HG02763 (cell line): ENCODE results near the gene GALNT2.
A peak's percentile ranks its signal among the peaks of the same experiment; 100 is the strongest.

Experiments
- ATAC-seq: cut with Tn5 transposase; IDR thresholded peaks from one replicate; pipeline ENCODE4 v1.9.1; 2021; ENCODE audit warnings: mild to moderate bottlenecking, moderate library complexity; ENCODE audit not compliant: unreplicated experiment

The GALNT2 gene

DNA sequence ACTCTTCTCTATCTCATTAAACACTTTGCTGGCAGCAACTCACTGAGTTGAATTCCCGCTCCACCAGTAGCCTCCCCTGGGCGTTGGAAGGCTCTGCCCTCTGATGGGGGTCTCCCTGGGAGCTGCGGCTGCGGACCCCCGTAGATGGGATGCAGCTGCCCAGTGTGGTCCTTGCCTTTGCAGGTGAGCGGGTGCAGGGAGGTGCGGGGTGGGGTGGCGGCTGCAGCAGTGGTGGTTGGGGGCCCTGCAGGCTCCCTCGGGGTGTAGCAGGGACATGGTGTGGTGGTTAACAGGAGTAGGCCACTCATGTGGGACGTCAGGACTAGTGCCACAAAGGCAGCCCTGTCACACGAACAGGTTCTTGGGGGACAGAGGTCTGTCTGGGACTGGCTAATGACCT lies 42.0 kb downstream of the GALNT2 start:
- no peak for ATAC-seq

DNA sequence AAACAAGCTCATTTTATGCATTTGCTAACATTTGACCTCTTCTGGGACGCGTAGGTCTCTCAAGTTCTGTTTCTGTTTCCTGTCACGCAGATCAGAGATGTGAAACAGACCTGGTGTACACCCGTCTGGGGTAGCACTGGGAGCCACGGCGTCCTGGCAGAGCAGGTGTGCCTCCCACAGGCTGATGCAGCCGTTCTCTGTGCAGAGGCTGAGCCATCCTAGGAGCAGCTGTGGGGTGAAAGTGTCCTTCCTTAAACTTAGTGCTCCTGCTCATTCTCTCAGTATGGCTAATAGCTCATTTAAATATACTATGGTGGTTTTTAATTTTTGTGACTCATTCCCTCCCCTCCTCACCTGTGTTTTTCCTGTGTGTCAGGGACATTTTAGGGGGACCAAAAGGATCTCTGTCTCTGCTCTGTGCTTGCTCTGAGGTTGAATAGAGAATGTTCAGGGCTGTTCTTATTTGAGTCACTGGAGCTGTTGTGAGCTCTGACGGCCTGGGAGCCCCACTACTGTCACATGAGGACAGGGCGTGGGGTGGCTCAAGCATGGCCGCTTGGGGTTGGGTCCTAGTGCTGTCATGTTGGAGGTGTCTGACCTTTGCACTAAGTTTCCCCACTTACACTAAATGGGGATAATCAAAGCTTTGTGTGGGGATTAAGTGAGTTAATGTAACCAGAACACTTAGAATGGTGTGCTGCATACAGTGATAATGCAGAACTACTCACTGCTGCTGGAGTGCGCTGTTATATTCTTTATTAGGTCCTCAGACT lies 43.0 kb downstream of the GALNT2 start:
- peak; percentile 89 for ATAC-seq

DNA sequence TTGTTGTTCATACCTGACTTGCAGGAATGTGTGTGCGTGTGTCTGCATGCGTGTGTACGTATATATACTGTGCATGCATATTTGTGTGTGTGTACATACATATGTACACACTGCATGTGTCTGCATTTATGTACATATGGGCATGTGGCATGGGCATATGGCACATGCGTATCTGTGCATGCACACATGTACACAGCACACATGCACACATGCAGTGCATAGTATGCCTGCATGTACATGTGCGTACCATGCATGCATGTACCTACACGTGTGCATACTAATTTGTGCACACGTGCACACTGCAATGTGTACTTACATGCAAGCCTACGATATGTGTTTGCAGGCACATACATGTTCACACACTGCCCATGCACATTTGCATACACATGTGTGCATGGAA lies 43.9 kb downstream of the GALNT2 start:
- ATAC-seq: no peak

DNA sequence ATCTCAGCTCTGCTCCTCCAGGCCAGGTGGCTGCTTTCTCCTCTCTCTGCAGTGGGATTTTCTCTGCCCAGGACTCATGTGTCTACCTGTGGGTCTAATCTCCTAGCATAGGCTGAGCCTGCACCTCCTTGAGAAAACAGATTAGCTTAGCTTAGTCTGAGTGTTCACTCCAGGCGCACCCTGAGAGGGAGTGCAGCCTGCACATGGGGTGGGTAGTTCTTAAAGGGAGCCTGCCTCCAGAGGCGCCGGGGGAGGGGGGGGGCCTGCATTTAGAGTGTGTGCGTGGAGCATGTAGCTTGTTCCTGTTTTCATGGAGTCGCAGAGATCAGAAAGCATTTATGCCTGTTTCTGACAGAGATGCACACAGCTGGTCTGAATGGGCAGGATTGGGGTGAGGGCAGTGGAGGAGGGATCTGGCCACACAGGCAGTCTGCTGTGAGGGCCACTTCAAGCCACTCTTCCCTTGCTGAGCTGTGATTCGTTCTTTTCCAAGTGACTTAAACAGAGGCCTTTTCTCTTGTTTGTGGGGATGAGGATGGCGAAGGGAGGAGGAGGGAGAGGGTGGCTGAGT lies 45.2 kb downstream of the GALNT2 start:
- no peak for ATAC-seq

DNA sequence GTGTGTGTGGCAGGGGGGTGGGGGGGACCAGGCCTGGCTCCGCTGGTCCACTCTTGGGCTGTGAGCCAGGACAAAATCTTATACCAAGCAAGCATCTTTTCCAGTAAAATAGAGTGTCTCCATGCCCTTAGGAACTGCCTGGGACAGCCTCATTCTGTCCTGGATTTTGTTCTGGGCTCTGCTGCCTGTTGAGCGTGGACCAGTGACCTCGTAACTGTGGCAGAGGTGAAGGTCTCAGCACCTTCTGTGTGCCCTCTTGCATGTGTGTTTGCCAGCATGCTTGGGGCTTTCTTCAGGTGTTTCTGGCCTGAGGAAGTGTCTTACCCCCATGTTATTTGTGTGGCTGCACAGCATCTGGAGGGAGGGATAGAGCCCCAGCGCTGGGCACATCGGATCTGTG lies 45.7 kb downstream of the GALNT2 start:
- ATAC-seq: no peak

DNA sequence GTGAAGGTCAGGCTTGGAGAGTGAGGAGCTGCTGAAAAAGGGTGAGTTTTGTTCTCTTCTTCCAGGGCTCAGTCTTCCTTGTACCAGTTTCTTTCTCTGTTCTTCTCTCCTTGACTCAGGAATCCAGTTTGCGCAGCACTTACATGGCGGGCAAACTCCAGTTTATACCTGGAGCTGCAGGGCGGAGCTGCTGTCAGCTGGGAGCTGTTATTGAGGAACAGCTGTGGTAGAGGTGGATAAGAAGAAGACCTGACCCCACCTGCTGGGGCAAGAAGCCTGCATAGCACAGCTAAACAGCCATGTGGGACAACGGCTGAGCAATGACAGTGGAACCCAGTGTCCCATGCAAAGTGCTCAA lies 46.2 kb downstream of the GALNT2 start:
- no peak for ATAC-seq

DNA sequence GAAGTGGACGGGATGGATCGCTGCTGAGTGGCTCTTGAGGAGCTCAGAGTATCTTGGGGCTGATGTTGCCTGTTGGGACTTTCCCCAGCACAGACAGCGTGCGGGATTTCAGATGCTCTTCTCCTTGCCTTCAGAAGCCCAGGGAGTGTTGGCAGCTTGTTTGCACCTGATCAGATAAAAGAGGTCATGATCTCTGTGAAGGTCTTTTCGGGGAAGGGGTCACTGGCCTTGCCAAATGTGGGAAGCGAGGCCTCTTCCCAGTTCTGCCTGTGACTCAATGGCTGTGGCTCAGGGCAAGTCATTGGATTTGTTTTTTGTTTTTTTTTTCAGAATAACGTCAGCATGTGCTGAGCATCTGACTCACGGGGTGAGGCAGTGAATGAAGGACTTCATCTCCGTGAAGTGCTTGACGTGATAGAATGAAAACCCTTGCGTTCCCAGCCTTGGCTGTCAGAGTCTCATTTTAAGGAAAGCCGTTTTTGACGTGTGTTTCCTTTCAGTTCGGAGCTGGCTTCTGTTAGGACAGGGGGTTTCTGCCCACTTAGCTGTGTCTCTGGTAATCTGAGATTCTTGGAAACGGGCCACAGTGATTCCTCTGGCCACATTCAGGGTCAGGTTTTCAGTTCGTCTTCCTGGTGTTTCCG lies 46.7 kb downstream of the GALNT2 start:
- ATAC-seq: no peak

DNA sequence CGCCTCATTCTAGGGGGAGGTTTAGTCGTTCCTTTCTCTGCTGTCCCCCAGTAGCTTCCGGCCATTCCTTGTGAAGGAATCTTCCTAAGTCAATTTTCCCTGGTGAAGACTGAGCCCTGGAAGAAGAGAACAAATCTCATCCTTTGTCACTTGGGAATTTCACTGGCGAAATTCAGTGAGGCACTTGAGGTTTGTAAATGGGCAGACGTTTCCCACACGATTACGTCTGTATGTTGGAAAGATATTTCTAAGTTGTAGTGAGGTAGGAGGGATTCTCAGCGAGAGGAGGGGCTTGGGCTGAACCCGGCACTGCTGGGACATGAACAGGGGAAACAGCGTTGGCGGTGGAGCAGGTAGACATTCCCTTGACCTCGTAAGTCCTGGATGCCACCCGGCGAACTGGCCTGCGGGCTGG lies 47.2 kb downstream of the GALNT2 start:
- no peak for ATAC-seq

DNA sequence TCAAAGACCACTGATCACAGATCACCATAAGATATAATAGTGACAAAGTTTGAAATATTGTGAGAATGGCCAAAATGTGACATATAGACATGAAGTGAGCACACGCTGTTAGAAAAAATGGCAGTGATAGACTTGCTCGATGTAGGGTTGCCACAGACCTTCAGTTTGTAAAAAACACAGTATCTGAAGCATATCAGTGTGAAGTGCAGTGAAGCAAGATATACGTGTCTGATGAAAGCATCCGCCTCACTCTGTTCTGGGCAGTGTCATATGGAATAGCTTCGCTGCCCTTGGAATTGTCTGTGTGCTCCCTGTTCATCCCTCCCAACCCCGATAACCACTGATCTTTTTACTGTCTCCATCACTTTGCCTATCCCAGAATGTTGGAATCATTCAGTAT lies 50.7 kb downstream of the GALNT2 start:
- no peak for ATAC-seq

DNA sequence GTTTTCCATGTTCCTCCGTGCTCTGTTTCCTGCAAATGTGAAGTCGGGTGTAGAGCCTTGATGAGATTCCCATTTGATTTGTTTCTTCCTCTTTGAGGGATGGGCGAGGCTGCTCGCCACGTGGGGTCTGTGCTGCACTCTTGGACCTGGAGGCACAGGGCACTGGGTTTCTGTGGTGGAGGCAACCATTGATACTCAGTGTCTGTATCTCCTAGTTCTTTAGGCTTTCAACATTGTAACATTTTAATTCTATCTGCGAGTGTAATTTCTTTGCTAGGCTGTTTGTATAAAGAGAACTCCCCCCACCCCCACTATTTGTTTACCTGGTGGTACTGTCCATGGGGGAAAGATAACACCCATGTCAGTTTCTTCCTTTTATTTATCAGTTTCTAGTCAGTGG lies 52.3 kb downstream of the GALNT2 start:
- ATAC-seq: no peak

DNA sequence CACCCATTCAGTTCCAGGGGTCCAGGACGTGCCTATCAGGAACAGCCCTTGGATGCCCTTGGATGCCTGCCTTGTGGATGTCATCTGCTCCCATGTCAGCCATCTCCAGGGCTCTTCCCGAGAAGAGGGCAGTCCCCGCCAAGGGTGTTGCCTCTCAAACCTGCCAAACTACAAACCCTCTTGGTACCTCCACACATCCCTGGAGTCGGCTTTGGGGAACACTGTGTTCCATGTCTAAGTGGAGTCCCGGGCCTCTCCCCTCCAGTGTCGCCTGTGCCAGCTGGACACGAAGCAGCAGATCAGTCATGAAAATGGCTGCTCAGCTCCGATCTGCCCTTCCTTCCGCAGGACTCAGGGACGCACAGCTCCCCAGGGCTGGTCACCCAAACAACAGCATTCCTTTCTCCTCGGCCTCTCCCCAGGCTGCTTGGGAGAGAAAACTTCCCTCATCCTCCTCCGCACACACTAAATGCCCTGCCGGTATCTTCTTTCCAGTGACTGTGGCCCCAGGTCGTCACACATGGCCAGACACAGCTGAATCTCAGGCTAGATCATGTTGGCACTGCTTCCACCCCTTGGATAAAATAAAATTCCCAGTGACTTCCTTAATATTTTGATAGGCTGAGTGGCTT lies 53.4 kb downstream of the GALNT2 start:
- ATAC-seq: no peak

DNA sequence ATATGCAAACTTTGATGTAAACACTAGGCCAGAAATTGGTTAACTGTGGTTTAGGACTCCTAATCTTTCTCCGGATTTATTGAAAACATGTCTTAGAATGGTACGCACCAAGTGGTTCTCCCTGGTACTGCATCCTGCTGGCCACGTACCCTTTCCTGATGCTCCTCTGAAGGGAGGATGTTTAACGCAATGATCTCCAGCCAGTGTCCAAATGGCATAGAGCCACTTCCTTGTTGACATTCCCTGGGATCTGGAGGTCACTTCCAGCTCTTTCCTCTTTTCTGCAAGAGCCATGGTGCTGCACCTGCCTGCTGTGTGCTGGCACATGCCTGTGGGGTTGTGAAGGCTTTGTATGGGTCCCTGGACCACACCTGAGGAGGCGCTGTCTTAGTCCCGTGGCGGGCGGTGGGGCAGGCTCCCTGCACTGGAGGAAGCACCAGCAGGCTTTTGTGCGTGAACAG lies 53.9 kb downstream of the GALNT2 start:
- no peak for ATAC-seq

DNA sequence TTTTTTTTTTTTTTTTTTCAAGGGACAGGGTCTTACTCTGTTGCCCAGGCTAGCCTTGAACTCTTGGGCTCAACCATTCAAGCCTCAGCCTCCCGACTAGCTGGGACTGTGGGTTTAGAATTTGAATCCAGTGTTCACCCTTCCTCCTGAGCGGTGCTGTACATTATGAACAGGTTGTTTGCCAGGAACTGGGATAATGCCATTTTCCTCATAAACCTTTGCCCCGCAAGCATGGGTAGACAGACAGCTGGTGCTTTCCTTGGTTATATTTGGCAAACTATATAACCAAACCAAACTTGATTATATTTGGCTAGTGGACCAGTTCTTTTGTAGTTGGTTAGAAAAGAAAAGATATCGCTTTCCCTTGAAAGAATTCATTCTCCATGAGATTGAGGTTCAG lies 54.9 kb downstream of the GALNT2 start:
- no peak for ATAC-seq

DNA sequence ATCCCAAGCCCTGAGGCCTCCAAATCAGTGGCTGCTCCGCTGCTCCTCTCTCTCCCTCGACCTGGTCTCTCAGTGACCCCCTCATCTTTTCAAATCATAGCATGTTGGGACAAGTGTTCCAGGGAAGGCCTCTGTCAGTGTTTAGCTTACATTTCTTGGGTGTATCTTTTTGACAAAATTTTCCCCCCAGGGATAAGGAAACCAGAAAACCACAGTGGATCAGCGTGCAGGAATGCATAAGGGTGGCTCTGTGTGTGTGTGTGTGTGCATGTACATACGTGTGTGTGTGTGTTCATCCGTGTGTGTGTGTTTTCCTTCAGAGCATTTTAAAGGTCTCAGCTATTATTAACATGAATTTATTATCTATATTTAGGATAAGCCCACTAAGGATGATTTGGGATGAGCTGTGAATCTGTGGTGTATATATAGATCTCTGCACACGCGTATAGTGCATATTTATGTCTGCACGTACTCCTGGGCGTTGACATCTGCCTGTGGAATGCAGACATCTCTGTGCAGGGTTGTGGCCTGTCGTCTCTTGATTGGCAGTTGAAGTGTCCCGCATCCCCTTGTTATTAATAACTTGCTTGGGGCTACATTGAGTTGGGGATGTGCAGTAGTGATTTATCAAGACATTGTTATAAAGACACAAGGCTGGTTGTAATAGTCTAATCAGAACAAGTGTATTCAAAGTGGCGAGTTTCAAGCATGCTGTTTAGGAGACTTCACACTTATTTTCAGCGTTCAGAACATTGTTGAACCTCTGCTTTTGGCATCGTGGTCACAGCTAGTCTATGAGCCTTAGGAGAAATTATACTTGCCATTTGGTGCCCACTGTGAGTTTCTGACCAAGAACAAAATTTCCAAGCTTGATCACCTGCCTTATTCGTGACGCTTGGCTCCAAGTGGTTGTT lies 55.6 kb downstream of the GALNT2 start:
- ATAC-seq: no peak

DNA sequence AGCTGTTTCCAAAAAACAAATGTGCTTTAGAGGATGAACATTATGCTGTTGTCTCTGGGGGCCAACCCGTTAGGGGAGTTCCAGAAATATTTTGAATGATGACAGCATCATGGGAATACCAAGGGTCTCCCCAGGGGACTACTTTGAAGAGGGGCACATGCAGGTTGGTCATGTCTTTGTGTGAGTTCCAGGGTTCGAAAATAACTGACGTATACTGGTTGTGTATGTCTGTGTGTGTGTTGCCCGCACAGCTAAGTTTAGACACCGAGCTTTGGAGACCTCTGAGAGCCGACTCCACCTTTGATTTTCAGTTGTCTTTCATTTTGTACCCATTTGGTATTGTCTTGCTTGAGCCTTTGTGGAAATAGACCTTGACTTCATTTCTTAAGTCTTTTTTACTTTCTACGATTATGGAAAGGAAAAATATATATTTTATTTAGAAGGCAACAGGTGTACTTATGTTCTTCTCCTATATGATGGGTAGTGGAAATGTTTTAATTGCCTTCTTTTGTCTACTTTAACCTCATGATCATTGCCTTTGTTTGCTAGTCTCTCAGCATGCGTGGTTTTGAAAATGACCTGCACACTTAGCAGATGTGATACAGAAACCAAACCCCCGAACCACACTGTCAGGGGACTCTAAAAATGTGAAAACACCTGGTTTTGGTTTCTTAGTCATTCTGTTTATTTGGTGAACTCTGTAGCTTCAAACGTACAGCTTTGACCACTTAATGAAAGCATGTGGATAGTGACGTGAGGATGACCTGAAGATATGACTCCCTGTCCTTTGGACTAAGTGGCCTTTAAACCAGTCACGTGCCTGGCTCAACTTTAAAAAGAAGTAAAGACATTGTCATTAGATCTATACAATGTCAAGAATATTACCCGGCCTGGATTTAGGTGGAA lies 56.5 kb downstream of the GALNT2 start:
- peak; percentile 84 for ATAC-seq

DNA sequence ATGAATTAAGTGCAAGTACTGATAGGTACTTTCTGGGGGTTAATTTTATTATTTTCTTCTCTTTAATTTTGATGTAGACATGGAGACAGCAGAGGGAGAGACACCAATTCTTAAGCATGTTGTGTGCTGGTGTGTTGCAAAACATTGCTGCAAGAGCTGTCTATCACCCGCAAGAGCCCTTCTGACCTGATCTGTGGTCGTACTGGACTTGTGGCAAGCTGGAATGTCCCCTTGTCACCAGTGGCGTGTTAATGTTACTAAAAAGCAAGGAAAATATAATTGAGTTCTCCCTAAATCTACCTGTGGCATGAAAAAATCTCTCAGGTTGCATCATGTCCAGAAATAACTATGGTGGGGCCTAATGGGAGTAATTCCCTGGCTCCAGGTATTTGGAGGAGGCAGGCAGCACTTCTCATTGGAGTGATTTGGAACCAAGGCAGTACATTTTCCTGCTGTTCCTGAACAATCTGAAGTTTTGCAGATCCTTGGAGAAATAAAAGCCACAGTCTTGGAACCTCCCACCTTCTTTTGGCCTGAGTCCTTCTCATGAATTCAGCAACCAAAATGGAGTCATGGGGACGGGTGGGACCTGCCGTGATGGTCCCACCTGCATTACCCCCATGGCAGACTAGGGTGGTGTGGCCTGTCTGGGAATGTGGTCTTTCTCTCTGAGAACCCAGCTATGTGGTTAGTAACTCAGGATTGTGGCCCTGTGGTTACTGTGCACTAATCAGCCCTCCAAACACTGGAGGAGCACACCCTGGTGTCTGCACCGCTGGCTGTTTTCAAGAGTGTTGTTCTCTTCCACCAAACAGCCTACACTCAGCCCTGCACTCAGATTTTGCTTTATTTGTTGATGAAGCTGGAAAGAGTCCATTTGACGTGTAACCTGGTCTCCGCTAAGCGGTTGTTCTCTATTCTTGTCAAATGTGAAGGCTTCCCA lies 57.4 kb downstream of the GALNT2 start:
- ATAC-seq: no peak

DNA sequence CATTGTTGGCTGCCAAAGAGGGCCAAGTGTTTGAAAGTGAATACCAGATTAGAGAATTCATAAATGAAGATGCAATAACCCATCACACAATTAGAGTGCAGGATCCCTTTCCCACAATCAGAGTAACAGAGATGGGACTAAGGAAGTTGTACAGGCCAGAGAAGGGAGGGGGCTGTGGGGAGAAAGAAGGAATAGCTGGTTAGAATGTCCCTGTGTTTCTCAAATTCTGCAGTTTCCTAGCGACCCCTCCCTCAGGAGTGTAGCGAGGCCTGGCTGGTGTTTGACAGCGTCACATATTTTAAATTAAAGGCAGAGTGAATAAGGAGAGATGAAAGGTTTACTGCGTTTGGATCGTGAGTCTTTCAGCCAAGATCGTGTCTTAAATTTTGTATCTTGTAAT lies 58.1 kb downstream of the GALNT2 start:
- no peak for ATAC-seq

DNA sequence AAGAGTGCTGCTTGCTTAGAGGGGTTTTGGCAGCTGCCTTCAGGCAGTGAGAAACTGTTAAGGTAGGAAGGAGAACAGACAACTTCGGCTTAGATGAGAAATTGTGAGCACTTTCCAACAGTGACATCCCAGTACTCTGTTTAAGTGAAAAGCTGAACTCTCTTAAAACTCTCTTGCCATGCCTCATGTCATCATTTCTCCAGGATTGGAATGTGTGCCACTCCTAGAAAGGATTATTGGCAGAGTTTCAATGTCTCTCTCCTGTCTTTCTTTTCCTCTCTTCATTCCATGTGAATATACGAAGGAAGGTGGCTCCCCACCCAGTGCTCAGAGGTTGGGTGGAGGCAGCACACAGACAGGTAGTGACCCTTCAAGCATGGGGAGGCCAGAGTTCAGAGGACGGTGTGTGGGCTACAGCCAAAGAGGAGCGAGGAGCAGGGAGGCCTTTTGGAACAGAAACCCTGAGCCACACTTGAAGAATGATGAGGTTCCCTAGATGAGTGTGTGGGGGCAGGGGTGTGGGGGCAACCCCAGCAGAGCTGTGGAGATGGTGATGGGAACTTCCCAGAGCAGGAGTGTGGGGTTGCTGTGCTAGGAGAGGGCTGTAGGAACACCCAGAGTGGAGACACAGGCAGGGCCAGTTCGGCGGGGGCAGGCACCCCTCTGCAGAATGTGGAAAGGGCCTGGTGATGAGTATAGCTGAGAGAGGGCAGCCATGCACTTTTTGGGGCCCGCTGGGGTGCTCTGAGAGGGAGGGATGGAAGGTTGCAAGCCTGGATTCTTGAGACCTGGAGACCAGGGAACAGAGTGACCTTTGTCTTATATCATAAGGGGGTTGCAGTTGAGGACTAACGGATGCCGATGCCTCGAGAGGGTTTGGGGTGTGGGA lies 58.8 kb downstream of the GALNT2 start:
- ATAC-seq: no peak
